HG03097 (cell line): Measurements from ENCODE around the gene ACSM3.
A peak's percentile ranks its signal among the peaks of the same experiment; 100 is the strongest.
"Not testable (repeated sequence)": the region's sequence is repeated elsewhere in the genome, so short reads cannot be mapped to it uniquely, and the experiment has no call there.

Source experiments
- ATAC-seq: cut with Tn5 transposase; IDR thresholded peaks from one replicate; pipeline ENCODE4 v1.9.1; 2021; ENCODE audit not compliant: unreplicated experiment, low FRiP score

ACSM3 gene

GRCh38 chr16:20803192-20803560 is 39.4 kb downstream of the ACSM3 start:
- no peak for ATAC-seq

GRCh38 chr16:20803561-20804214 is 39.9 kb downstream of the ACSM3 start:
- ATAC-seq, result no peak

- not testable (repeated sequence) for ATAC-seq
Measured at GRCh38 chr16:20805684-20806167, 41.9 kb downstream of the ACSM3 start.

GRCh38 chr16:20806168-20807050 is 42.6 kb downstream of the ACSM3 start, which contains the start of the genes ERI2 and REXO5:
TSS of gene ERI2 (minus strand) at chr16:20806472. CDS start at chr16:20806430, 42 bp downstream.
TSS of gene REXO5 (plus strand) at chr16:20806527. CDS start at chr16:20806954, 427 bp downstream.
- peak; percentile 68 for ATAC-seq

GRCh38 chr16:20807862-20808261 is 44.0 kb downstream of the ACSM3 start:
- ATAC-seq, result no peak

- ATAC-seq, result no peak
Measured at GRCh38 chr16:20811889-20812439, 48.1 kb downstream of the ACSM3 start.

- no peak for ATAC-seq
Measured at GRCh38 chr16:20812510-20812909, 48.7 kb downstream of the ACSM3 start.

GRCh38 chr16:20814784-20815183 is 51.0 kb downstream of the ACSM3 start:
- ATAC-seq, result no peak

- ATAC-seq, result no peak
Measured at GRCh38 chr16:20818929-20819585, 55.2 kb downstream of the ACSM3 start.

GRCh38 chr16:20821682-20822081 is 57.9 kb downstream of the ACSM3 start:
- ATAC-seq, result no peak

GRCh38 chr16:20822521-20823325 is 58.9 kb downstream of the ACSM3 start:
- ATAC-seq, result no peak

GRCh38 chr16:20826039-20826566 is 62.3 kb downstream of the ACSM3 start:
- no peak for ATAC-seq

GRCh38 chr16:20829536-20829935 is 65.7 kb downstream of the ACSM3 start:
- ATAC-seq, result no peak

- no peak for ATAC-seq
Measured at GRCh38 chr16:20830372-20830771, 66.6 kb downstream of the ACSM3 start.

GRCh38 chr16:20833086-20833485 is 69.3 kb downstream of the ACSM3 start:
- no peak for ATAC-seq

GRCh38 chr16:20838240-20838639 is 74.4 kb downstream of the ACSM3 start:
- ATAC-seq, result no peak

- no peak for ATAC-seq
Measured at GRCh38 chr16:20839504-20839903, 75.7 kb downstream of the ACSM3 start.

GRCh38 chr16:20844054-20844453 is 80.2 kb downstream of the ACSM3 start:
- ATAC-seq, result no peak

- no peak for ATAC-seq
Measured at GRCh38 chr16:20844588-20844987, 80.8 kb downstream of the ACSM3 start.

- ATAC-seq, result no peak
Measured at GRCh38 chr16:20846030-20846429, 82.2 kb downstream of the ACSM3 start.
